Neural cell (in vitro differentiated cells): ENCODE measurements around the gene PLAAT5. TPM values are rescaled to one million over a fixed set of nuclear protein-coding genes. Genes with fewer than 3 reads are reported as not detected.

ENCODE experiments used
- H2AFZ ChIP-seq: fragments of 200-600, 300-800 bp; sonication (generic), shearing (Covaris generic); 2 replicates; pipeline ENCODE4 v1.6.0; 2014; ENCODE audit warnings: low read depth, mild to moderate bottlenecking, antibody characterized with exemption, low read length, moderate library complexity
- H3F3A ChIP-seq: fragments of 200-600 bp; shearing (Covaris generic); 2 replicates; pipeline ENCODE4 v1.6.1; 2016; ENCODE audit warnings: mild to moderate bottlenecking, moderate library complexity, mixed read lengths, antibody characterized with exemption, low read length; ENCODE audit not compliant: insufficient read depth, poor library complexity, severe bottlenecking
- H3K27ac ChIP-seq: fragments of 200-600, 300-800 bp; sonication (generic), shearing (Covaris generic); 2 replicates; pipeline ENCODE4 v1.5.1; 2014; ENCODE audit warnings: mild to moderate bottlenecking, low read length, moderate library complexity
- H3K27me3 ChIP-seq: fragments of 300-800, 200-600 bp; sonication (generic), shearing (Covaris generic); 2 replicates; pipeline ENCODE4 v1.6.0; 2014; ENCODE audit warnings: mild to moderate bottlenecking, low read depth, low read length, moderate library complexity; ENCODE audit not compliant: insufficient read depth
- H3K36me3 ChIP-seq: fragments of 300-800, 200-600 bp; sonication (generic), shearing (Covaris generic); 2 replicates; pipeline ENCODE4 v1.5.1; 2014; ENCODE audit warnings: mild to moderate bottlenecking, antibody characterized with exemption, low read length, moderate library complexity; ENCODE audit not compliant: insufficient read depth
- H3K4me2 ChIP-seq: fragments of 300-800, 200-600 bp; sonication (generic), shearing (Covaris generic); 2 replicates; pipeline ENCODE4 v1.6.0; 2014; ENCODE audit warnings: mild to moderate bottlenecking, low read length
- H3K4me3 ChIP-seq: fragments of 300-800, 200-600 bp; sonication (generic), shearing (Covaris generic); 2 replicates; pipeline ENCODE4 v1.5.1; 2014; ENCODE audit warnings: mild to moderate bottlenecking, low read length, moderate library complexity
- H3K79me2 ChIP-seq: fragments of 200-600 bp; shearing (Covaris generic); replicated peaks from 2 replicates; pipeline ENCODE4 v1.6.0; 2014; ENCODE audit warnings: mild to moderate bottlenecking, low read length, moderate library complexity; ENCODE audit not compliant: insufficient read depth
- H3K9ac ChIP-seq: fragments of 300-800, 200-600 bp; sonication (generic), shearing (Covaris generic); 2 replicates; pipeline ENCODE4 v1.6.1; 2016; ENCODE audit warnings: mild to moderate bottlenecking, low read length, mixed read lengths
- H3K9me2 ChIP-seq: fragments of 200-600 bp; shearing (Covaris generic); 2 replicates; pipeline ENCODE4 v1.6.1; 2016; ENCODE audit warnings: mild to moderate bottlenecking, low read length, mixed read lengths; ENCODE audit not compliant: insufficient read depth
- H3K9me3 ChIP-seq: fragments of 200-600, 300-800 bp; sonication (generic), shearing (Covaris generic); 2 replicates; pipeline ENCODE4 v1.6.1; 2016; ENCODE audit warnings: mild to moderate bottlenecking, mixed run types, low read length, moderate library complexity, mixed read lengths
- H4K20me1 ChIP-seq: fragments of 200-600 bp; shearing (Covaris generic); 2 replicates; pipeline ENCODE4 v1.6.1; 2016; ENCODE audit warnings: mild to moderate bottlenecking, mixed run types; ENCODE audit not compliant: insufficient read depth
- CTCF ChIP-seq: fragments of 450-650 bp; IDR thresholded peaks from 2 replicates; pipeline ENCODE4 v1.5.1; 2014; ENCODE audit warnings: antibody characterized with exemption, mild to moderate bottlenecking, moderate library complexity; ENCODE audit not compliant: poor library complexity, severe bottlenecking
- EP300 ChIP-seq: fragments of 450-650 bp; conservative IDR thresholded peaks from 2 replicates; pipeline ENCODE4 v1.6.1; 2014; ENCODE audit warnings: antibody characterized with exemption, mild to moderate bottlenecking, moderate library complexity; ENCODE audit not compliant: poor library complexity, severe bottlenecking
- EZH2 ChIP-seq: fragments of 200-600, 300-800 bp; shearing (Covaris generic), sonication (generic); IDR thresholded peaks from 2 replicates; pipeline ENCODE4 v1.6.1; 2014; ENCODE audit warnings: antibody characterized with exemption, low read length, borderline replicate concordance, mild to moderate bottlenecking; ENCODE audit not compliant: insufficient read depth, poor library complexity, severe bottlenecking
- MXI1 ChIP-seq: fragments of 450-650 bp; conservative IDR thresholded peaks from 2 replicates; pipeline ENCODE4 v1.6.1; 2014; ENCODE audit warnings: antibody characterized with exemption, mild to moderate bottlenecking; ENCODE audit not compliant: poor library complexity, severe bottlenecking
- POLR2AphosphoS5 ChIP-seq: IDR thresholded peaks from 2 replicates; pipeline ENCODE4 v1.6.1; 2012
- RAD21 ChIP-seq: fragments of 450-650 bp; conservative IDR thresholded peaks from 2 replicates; pipeline ENCODE4 v1.6.1; 2014; ENCODE audit warnings: antibody characterized with exemption, mild to moderate bottlenecking, moderate library complexity
- REST ChIP-seq: IDR thresholded peaks from 2 replicates; pipeline ENCODE4 v1.6.1; 2012; ENCODE audit warnings: borderline replicate concordance
- SMC3 ChIP-seq: fragments of 450-650 bp; conservative IDR thresholded peaks from 2 replicates; pipeline ENCODE4 v1.6.1; 2014; ENCODE audit warnings: antibody characterized with exemption, mild to moderate bottlenecking, moderate library complexity; ENCODE audit not compliant: poor library complexity
- TAF1 ChIP-seq: IDR thresholded peaks from 2 replicates; pipeline ENCODE4 v1.6.1; 2012; ENCODE audit warnings: low read depth
- polyA plus RNA-seq: library from polyadenylated mRNA; depleted of rRNA; stranded (reverse); fragments of >200 nt; gene quantifications from 2 replicates; pipeline ENCODE4 v1.2.3, GENCODE V29; 2014

Gene PLAAT5
- polyA plus RNA-seq, 1 donor from 2014 or later, result 0.14 TPM

- no peak overlapping the region for H3K4me2 ChIP-seq
Observed at GRCh38 chr11:63503492-63503891, 12.5 kb upstream of the PLAAT5 start.

GRCh38 chr11:63502252-63502820, 11.4 kb upstream of the PLAAT5 start:
- Histone ChIP-seq H3K9me3 (no peaks in the 10 kb centered on the region), H3K4me2 (no peak overlapping the region), H2AFZ (no peak overlapping the region), H4K20me1 (no peaks in the 10 kb centered on the region), H3K79me2 (no peaks in the 10 kb centered on the region), H3K27ac (no peak overlapping the region), H3K27me3 (no peaks in the 10 kb centered on the region), H3K9ac (no peak overlapping the region), H3K36me3 (no peaks in the 10 kb centered on the region), H3K9me2 (no peaks in the 10 kb centered on the region), H3K4me3 (no peak overlapping the region), H3F3A (no peaks in the 10 kb centered on the region)
- no peak for TF ChIP-seq MXI1
- no peak for TF ChIP-seq EP300
- no peak for TF ChIP-seq REST
- no peak for TF ChIP-seq TAF1
- no peak for TF ChIP-seq SMC3
- TF ChIP-seq EZH2, result no peak

More at GRCh38 chr11:63503492-63503891, 12.5 kb upstream of the PLAAT5 start:
- Histone ChIP-seq H3K27ac (no peak overlapping the region), H3K9me3 (no peaks in the 10 kb centered on the region), H3K27me3 (no peaks in the 10 kb centered on the region), H3F3A (no peaks in the 10 kb centered on the region), H4K20me1 (no peaks in the 10 kb centered on the region), H3K9ac (no peak overlapping the region), H3K4me3 (no peak overlapping the region), H3K79me2 (no peaks in the 10 kb centered on the region), H3K36me3 (no peaks in the 10 kb centered on the region), H3K9me2 (no peaks in the 10 kb centered on the region), H2AFZ (no peak overlapping the region)
- TF ChIP-seq CTCF (no peak), REST (no peak), MXI1 (no peak), POLR2AphosphoS5 (no peak), TAF1 (no peak), SMC3 (no peak), EP300 (no peak), EZH2 (no peak), RAD21 (no peak)
